HL-60 (cell line): ENCODE measurements around the gene BRICD5.

Experiments used
- DNase-seq, 2 experiments: peaks; one replicate each; pipeline ENCODE4 v3.0.0-alpha.2; 2010 to 2020; ENCODE audit warnings: low read depth in 1 of 2, low spot score in 1 of 2
- H3K27ac ChIP-seq: fragments of 250-450 bp; sonication (Bioruptor Pico); replicated peaks from 2 replicates; pipeline ENCODE4 v1.5.1; 2020; ENCODE audit warnings: mild to moderate bottlenecking, moderate library complexity
- H3K27me3 ChIP-seq: fragments of 250-450 bp; sonication (Bioruptor Pico); 2 replicates; pipeline ENCODE4 v1.5.1; 2021; ENCODE audit warnings: mild to moderate bottlenecking, moderate library complexity; ENCODE audit not compliant: insufficient read depth, poor library complexity, severe bottlenecking
- H3K4me3 ChIP-seq: replicated peaks from 2 replicates; pipeline ENCODE4 v1.5.1; 2011; ENCODE audit warnings: mild to moderate bottlenecking, control low read depth, low read length; ENCODE audit not compliant: insufficient read depth
- GABPA ChIP-seq: IDR thresholded peaks from 2 replicates; pipeline ENCODE4 v1.6.1; 2012; ENCODE audit warnings: low read depth
- POLR2AphosphoS5 ChIP-seq: IDR thresholded peaks from 2 replicates; pipeline ENCODE4 v1.6.1; 2012; ENCODE audit warnings: low read depth
- REST ChIP-seq: IDR thresholded peaks from 2 replicates; pipeline ENCODE4 v1.6.1; 2012; ENCODE audit warnings: low read depth; ENCODE audit not compliant: insufficient replicate concordance
- SPI1 ChIP-seq: IDR thresholded peaks from 2 replicates; pipeline ENCODE4 v1.6.1; 2012; ENCODE audit warnings: low read depth, mild to moderate bottlenecking, borderline replicate concordance
- TF ChIP-seq, protein P1 (sequence below): IDR thresholded peaks from one replicate; pipeline ENCODE4 v1.5.1; 2011; ENCODE audit warnings: low read length, control low read depth, inconsistent platforms; ENCODE audit not compliant: insufficient read depth

The BRICD5 gene

GRCh38 chr16:2244926-2245795, 34.5 kb upstream of the BRICD5 start:
- no peak overlapping the region for H3K4me3 ChIP-seq
- TF ChIP-seq GABPA (no peak), SPI1 (no peak), REST (no peak), POLR2AphosphoS5 (no peak)
- TF ChIP-seq, protein P1, sequence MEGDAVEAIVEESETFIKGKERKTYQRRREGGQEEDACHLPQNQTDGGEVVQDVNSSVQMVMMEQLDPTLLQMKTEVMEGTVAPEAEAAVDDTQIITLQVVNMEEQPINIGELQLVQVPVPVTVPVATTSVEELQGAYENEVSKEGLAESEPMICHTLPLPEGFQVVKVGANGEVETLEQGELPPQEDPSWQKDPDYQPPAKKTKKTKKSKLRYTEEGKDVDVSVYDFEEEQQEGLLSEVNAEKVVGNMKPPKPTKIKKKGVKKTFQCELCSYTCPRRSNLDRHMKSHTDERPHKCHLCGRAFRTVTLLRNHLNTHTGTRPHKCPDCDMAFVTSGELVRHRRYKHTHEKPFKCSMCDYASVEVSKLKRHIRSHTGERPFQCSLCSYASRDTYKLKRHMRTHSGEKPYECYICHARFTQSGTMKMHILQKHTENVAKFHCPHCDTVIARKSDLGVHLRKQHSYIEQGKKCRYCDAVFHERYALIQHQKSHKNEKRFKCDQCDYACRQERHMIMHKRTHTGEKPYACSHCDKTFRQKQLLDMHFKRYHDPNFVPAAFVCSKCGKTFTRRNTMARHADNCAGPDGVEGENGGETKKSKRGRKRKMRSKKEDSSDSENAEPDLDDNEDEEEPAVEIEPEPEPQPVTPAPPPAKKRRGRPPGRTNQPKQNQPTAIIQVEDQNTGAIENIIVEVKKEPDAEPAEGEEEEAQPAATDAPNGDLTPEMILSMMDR, result no peak
- H3K27me3 ChIP-seq, result no peaks in the 10 kb centered on the region
- no peak overlapping the region for H3K27ac ChIP-seq
- no peak for DNase-seq

DNA sequence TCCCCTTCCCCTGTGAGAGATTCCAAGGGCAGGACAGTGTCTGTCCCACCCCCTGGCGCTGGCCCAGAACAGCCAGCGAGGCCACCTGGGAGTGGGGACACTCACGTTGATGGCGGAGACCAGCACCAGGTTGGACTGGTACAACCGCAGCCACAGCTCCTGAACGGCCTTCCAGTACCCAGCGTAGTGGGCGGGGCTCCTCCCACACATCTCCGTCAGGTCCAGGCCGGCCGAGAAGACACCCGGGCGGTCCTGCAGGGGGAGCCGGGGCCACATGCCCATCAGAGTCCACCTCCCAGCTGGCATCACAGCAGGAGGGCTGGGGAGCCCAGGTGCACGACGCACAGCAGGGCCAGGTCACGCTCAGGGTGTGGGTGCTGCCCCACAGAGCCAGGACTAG, 33.6 kb upstream of the BRICD5 start:
- no peak for TF ChIP-seq REST
- TF ChIP-seq SPI1, result no peak
- TF ChIP-seq POLR2AphosphoS5, result no peak
- no peak for TF ChIP-seq GABPA
- TF ChIP-seq, protein P1, result no peak
- Histone ChIP-seq H3K27me3 (no peaks in the 10 kb centered on the region), H3K4me3 (no peak overlapping the region), H3K27ac (no peak overlapping the region)
- DNase-seq, result no peak

DNA sequence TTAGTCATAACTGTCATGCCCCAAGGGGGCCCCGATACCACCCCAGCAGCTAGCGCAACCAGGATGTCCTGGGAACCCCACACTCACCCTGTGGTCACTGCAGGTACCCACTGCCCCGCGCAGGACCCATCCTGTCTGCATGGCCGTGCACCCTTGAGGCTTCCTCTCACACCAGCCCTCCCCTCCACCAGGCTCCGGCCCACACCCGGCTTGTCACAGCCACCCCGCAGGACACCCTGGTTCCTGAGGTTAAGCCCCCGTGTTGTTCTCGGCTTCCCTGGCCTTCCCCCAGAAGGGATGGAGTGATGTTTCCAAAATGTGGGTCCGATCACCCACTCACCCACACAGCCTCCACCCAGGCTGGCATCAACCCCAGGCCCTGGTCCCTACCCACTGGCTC, 33.1 kb upstream of the BRICD5 start:
- DNase-seq, result no peak
- H3K4me3 ChIP-seq, result no peak overlapping the region

More for the DNA sequence above, 33.1 kb upstream of the BRICD5 start:
- no peak overlapping the region for H3K27ac ChIP-seq
- no peak for TF ChIP-seq REST
- no peak for TF ChIP-seq GABPA
- TF ChIP-seq SPI1, result no peak
- no peak for TF ChIP-seq POLR2AphosphoS5
- TF ChIP-seq, protein P1, result no peak
- no peaks in the 10 kb centered on the region for H3K27me3 ChIP-seq
